ENCODE data around the gene LGALS1.

LGALS1 gene

GRCh38 chr22:37674951-37675929 is at the start of gene LGALS1:
LGALS1 (plus strand) TSS chr22:37675636; CDS start chr22:37675703, 67 bp downstream.
- DNase-seq (ENCODE audit: low spot score): peak; percentile 86

GRCh38 chr22:37625737-37626136 is 49.7 kb upstream of the LGALS1 start:
- no peak for DNase-seq (ENCODE audit: low spot score)

- DNase-seq (ENCODE audit: low spot score): no peak
Measured at GRCh38 chr22:37626144-37626543, 49.3 kb upstream of the LGALS1 start.

GRCh38 chr22:37626556-37627075 is 48.8 kb upstream of the LGALS1 start:
- no peak for DNase-seq (ENCODE audit: low spot score)

- DNase-seq (ENCODE audit: low spot score): no peak
Measured at GRCh38 chr22:37627121-37627520, 48.3 kb upstream of the LGALS1 start.

- DNase-seq (ENCODE audit: low spot score): peak; percentile 74
Measured at GRCh38 chr22:37627545-37627944, 47.9 kb upstream of the LGALS1 start.

GRCh38 chr22:37628830-37629229 is 46.6 kb upstream of the LGALS1 start:
- no peak for DNase-seq (ENCODE audit: low spot score)

- DNase-seq (ENCODE audit: low spot score): no peak
Measured at GRCh38 chr22:37629928-37630327, 45.5 kb upstream of the LGALS1 start.

- no peak for DNase-seq (ENCODE audit: low spot score)
Measured at GRCh38 chr22:37630839-37631435, 44.5 kb upstream of the LGALS1 start.

- DNase-seq (ENCODE audit: low spot score): no peak
Measured at GRCh38 chr22:37631448-37632173, 43.8 kb upstream of the LGALS1 start.

GRCh38 chr22:37632174-37633088 is 43.0 kb upstream of the LGALS1 start:
- no peak for DNase-seq (ENCODE audit: low spot score)

GRCh38 chr22:37633089-37633624 is 42.3 kb upstream of the LGALS1 start:
- no peak for DNase-seq (ENCODE audit: low spot score)

GRCh38 chr22:37633625-37634416 is 41.6 kb upstream of the LGALS1 start:
- peak; percentile 91 for DNase-seq (ENCODE audit: low spot score)

GRCh38 chr22:37634417-37634924 is 41.0 kb upstream of the LGALS1 start:
- DNase-seq (ENCODE audit: low spot score): no peak

- no peak for DNase-seq (ENCODE audit: low spot score)
Measured at GRCh38 chr22:37635157-37635556, 40.3 kb upstream of the LGALS1 start.

GRCh38 chr22:37636186-37636948 is 39.1 kb upstream of the LGALS1 start:
- no peak for DNase-seq (ENCODE audit: low spot score)

- DNase-seq (ENCODE audit: low spot score): no peak
Measured at GRCh38 chr22:37636949-37637273, 38.5 kb upstream of the LGALS1 start.

GRCh38 chr22:37638391-37639069 is 36.9 kb upstream of the LGALS1 start:
- DNase-seq (ENCODE audit: low spot score): no peak

Measured in Ammon's horn (tissue), 1 donor.